H54 (cell line): ENCODE measurements around the gene SPG7.
"Not testable (repeated sequence)": the region's sequence is repeated elsewhere in the genome, so short reads cannot be mapped to it uniquely, and the experiment has no call there.

Experiments
- DNase-seq: peaks from one replicate; pipeline ENCODE4 v3.0.0; 2011; ENCODE audit warnings: low spot score, mixed read lengths; ENCODE audit not compliant: insufficient read length
- FAIRE-seq: peaks from 3 replicates; lab custom pipeline; 2011; peaks lifted over from hg19 to GRCh38; lab: Jason Lieb, UNC
- POLR2A ChIP-seq: IDR thresholded peaks from 2 replicates; pipeline ENCODE4 v1.6.1; 2011; ENCODE audit warnings: low read depth, mild to moderate bottlenecking, low read length

The SPG7 gene

GRCh38 chr16:89584768-89585549 is 76.8 kb downstream of the SPG7 start:
- TF ChIP-seq POLR2A = no peak
- FAIRE-seq (no peak), DNase-seq (no peak)

GRCh38 chr16:89586218-89586617 is 78.0 kb downstream of the SPG7 start:
- TF ChIP-seq POLR2A = no peak
- no peak for FAIRE-seq
- DNase-seq = no peak

- FAIRE-seq (no peak), DNase-seq (no peak)
- TF ChIP-seq POLR2A = no peak
Measured at GRCh38 chr16:89586853-89587252, 78.7 kb downstream of the SPG7 start.

GRCh38 chr16:89587676-89588075 is 79.5 kb downstream of the SPG7 start:
- DNase-seq, FAIRE-seq: not testable (repeated sequence)

GRCh38 chr16:89588413-89589109 is 80.4 kb downstream of the SPG7 start:
- no peak for DNase-seq
- TF ChIP-seq POLR2A = no peak
- FAIRE-seq = no peak

GRCh38 chr16:89589241-89589926 is 81.2 kb downstream of the SPG7 start:
- TF ChIP-seq POLR2A = no peak
- DNase-seq = no peak
- FAIRE-seq = no peak

- no peak for TF ChIP-seq POLR2A
- FAIRE-seq (no peak), DNase-seq (no peak)
Measured at GRCh38 chr16:89593841-89594240, 85.6 kb downstream of the SPG7 start.

GRCh38 chr16:89595330-89596060 is 87.3 kb downstream of the SPG7 start:
- TF ChIP-seq POLR2A = no peak
- FAIRE-seq = no peak
- no peak for DNase-seq

- no peak for DNase-seq
- no peak for TF ChIP-seq POLR2A
- no peak for FAIRE-seq
Measured at GRCh38 chr16:89596061-89596689, 88.0 kb downstream of the SPG7 start.

- FAIRE-seq (no peak), DNase-seq (peak; percentile 73)
- no peak for TF ChIP-seq POLR2A
Measured at GRCh38 chr16:89596957-89597649, 88.9 kb downstream of the SPG7 start.

GRCh38 chr16:89598199-89598598 is 90.0 kb downstream of the SPG7 start:
- DNase-seq (peak; percentile 60), FAIRE-seq (no peak)
- TF ChIP-seq POLR2A = no peak

- DNase-seq (peak; percentile 71), FAIRE-seq (no peak)
- no peak for TF ChIP-seq POLR2A
Measured at GRCh38 chr16:89599451-89599858, 91.3 kb downstream of the SPG7 start.

- FAIRE-seq = no peak
- DNase-seq = no peak
- TF ChIP-seq POLR2A = no peak
Measured at GRCh38 chr16:89599902-89600301, 91.7 kb downstream of the SPG7 start.
